Lung (tissue), 16 donors: ENCODE results near the gene CENATAC. TPM values are rescaled to one million over a fixed set of nuclear protein-coding genes. Genes with fewer than 3 reads are reported as not detected.
"Not testable (repeated sequence)": the region's sequence is repeated elsewhere in the genome, so short reads cannot be mapped to it uniquely, and the experiment has no call there.

Experiments used
- ATAC-seq: fragments of 200-7000 bp; cut with Tn5 transposase; one replicate; pipeline ENCODE4 v1.9.1; 2020; ENCODE audit warnings: moderate number of reproducible peaks; ENCODE audit not compliant: insufficient read depth, low FRiP score
- DNase-seq, 3 donors: peaks; one replicate each; pipeline ENCODE4 v3.0.0-alpha.2; 2013 to 2017
- H3K27ac ChIP-seq, 2 donors: one replicate each; pipeline ENCODE4 v1.5.1; 2013; ENCODE audit warnings: mild to moderate bottlenecking in 2 of 2, moderate library complexity in 2 of 2, control low read depth in 1 of 2, inconsistent platforms in 1 of 2, low read depth in 1 of 2, low read length in 1 of 2
- H3K27me3 ChIP-seq, 3 donors: one replicate each; pipeline ENCODE4 v1.5.1; 2013; ENCODE audit warnings: low read length in 2 of 3; ENCODE audit not compliant: control insufficient read depth in 3 of 3, insufficient read depth in 3 of 3
- H3K36me3 ChIP-seq, 4 donors: one replicate each; pipeline ENCODE4 v1.5.1; 2013; ENCODE audit warnings: low read length in 4 of 4, mild to moderate bottlenecking in 1 of 4, moderate library complexity in 1 of 4; ENCODE audit not compliant: control insufficient read depth in 4 of 4, insufficient read depth in 4 of 4
- H3K4me1 ChIP-seq, 5 donors: one replicate each; pipeline ENCODE4 v1.5.1; 2013; ENCODE audit warnings: low read length in 5 of 5, mild to moderate bottlenecking in 2 of 5, moderate library complexity in 1 of 5; ENCODE audit not compliant: control insufficient read depth in 5 of 5, insufficient read depth in 5 of 5
- H3K4me3 ChIP-seq: one replicate; pipeline ENCODE4 v1.5.1; 2013; ENCODE audit warnings: mild to moderate bottlenecking, control low read depth, moderate library complexity
- H3K9ac ChIP-seq, 2 donors: one replicate each; pipeline ENCODE4 v1.5.1; 2013; ENCODE audit warnings: low read length in 2 of 2, control low read depth in 1 of 2; ENCODE audit not compliant: insufficient read depth in 1 of 2
- H3K9me3 ChIP-seq, 4 donors: one replicate each; pipeline ENCODE4 v1.5.1; 2013; ENCODE audit warnings: low read length in 3 of 4, mild to moderate bottlenecking in 1 of 4, moderate library complexity in 1 of 4; ENCODE audit not compliant: control insufficient read depth in 4 of 4, insufficient read depth in 3 of 4
- WGBS, 2 donors: extraction: QIAGEN DNeasy Blood & Tissue Kit; methylation state at CpG; one replicate each; pipeline ENCODE4 v1.1.7; 2013; 5-methylcytosine and 5-hydroxymethylcytosine counted together
- long read RNA-seq, 5 donors: transcript quantifications; one replicate each; lab custom pipeline, GENCODE V29; 2026
- polyA plus RNA-seq, 2 donors: library from polyadenylated mRNA; stranded (reverse); fragments of 200-250 nt; gene quantifications; one replicate each; pipeline ENCODE4 v1.2.1, GENCODE V29; 2013
- total RNA-seq, 2 donors: library from RNA; depleted of rRNA in 1 of 2; stranded (reverse); fragments of >200 nt in 1 of 2; gene quantifications; one replicate each; pipeline ENCODE4 v1.2.1, GENCODE V29; 2014 to 2021
- TF ChIP-seq, protein P1 (sequence below): IDR thresholded peaks from 2 replicates; pipeline ENCODE4 v1.5.1; 2012; ENCODE audit warnings: mild to moderate bottlenecking; ENCODE audit errors: control extremely low read depth, extremely low read depth
- donor health status: control.
- donor health status: control.
- donor health status: Bipolar disorder and iron deficiency.
- donor health status: healthy.
- donor health status: DM: yes; HTN: yes; CAD: no.

CENATAC gene
- total RNA-seq, result 10 to 100 TPM; 47.1 to 59.9 TPM
- 10 to 100 TPM; 12.3 to 97.5 TPM for polyA plus RNA-seq
- long read RNA-seq, donor 1, partial matches to known transcripts, result 5,639 of 5,884 reads
- long read RNA-seq, donor 1, other reads (novel, unspliced or antisense), result 244 of 5,884 reads
- long read RNA-seq, donor 2, partial matches to known transcripts, result 3,518 of 3,662 reads
- long read RNA-seq, donor 2, other reads (novel, unspliced or antisense), result 142 of 3,662 reads
- long read RNA-seq, donor 3, partial matches to known transcripts, result 3,861 of 4,029 reads
- long read RNA-seq, donor 3, other reads (novel, unspliced or antisense), result 167 of 4,029 reads
- long read RNA-seq, donor 4, partial matches to known transcripts, result 3,016 of 3,141 reads
- long read RNA-seq, donor 4, other reads (novel, unspliced or antisense), result 124 of 3,141 reads
- long read RNA-seq, donor 5, partial matches to known transcripts, result 669 of 6,598 reads
- long read RNA-seq, donor 5, other reads (novel, unspliced or antisense), result 5,926 of 6,598 reads

DNA sequence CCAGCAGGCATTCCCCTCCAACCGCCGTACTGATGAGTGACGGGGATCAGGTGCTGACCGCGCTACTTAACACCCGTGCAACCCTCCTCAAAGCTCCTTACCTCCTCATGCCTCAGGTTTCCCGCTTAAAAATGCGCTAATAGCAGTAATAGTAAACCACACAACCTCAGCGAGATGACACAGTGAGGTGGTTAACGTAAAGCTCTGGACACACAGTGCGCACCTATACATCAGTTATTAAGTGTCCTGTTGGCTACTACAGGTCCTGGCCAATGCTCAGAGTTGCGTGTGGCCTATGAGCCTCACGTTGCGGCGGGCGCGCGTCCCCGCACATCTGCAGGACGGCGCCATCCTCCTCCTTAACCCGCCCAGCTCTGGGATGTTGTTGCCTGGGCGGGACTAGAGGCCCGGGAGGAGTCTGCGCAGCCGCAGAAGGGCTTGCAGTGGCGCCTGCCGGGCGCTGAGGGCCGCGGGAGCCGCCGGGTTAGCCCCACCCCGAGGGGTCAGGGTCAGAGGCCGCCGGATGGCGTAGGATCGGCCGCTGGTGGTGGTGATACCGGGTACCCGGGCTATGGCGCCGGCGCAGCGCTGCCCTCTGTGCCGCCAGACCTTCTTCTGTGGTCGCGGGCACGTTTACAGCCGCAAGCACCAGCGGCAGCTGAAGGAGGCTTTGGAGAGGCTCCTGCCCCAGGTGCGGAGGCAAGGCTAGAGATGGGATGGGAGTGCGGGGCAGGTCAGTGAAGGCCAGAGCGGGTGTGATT, at the start of gene CENATAC:
Gene CENATAC, plus strand, starts transcription at position 512 of the 761 bp plus-strand sequence. Its CDS starts 60 bp downstream, at position 572.
- TF ChIP-seq, protein P1, sequence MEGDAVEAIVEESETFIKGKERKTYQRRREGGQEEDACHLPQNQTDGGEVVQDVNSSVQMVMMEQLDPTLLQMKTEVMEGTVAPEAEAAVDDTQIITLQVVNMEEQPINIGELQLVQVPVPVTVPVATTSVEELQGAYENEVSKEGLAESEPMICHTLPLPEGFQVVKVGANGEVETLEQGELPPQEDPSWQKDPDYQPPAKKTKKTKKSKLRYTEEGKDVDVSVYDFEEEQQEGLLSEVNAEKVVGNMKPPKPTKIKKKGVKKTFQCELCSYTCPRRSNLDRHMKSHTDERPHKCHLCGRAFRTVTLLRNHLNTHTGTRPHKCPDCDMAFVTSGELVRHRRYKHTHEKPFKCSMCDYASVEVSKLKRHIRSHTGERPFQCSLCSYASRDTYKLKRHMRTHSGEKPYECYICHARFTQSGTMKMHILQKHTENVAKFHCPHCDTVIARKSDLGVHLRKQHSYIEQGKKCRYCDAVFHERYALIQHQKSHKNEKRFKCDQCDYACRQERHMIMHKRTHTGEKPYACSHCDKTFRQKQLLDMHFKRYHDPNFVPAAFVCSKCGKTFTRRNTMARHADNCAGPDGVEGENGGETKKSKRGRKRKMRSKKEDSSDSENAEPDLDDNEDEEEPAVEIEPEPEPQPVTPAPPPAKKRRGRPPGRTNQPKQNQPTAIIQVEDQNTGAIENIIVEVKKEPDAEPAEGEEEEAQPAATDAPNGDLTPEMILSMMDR, result no peak
- Histone ChIP-seq H3K27ac (peak within 1 kb of the TSS; percentile 69 to 95), H3K27me3 (no peaks in the 10 kb centered on the region), H3K9ac (peak within 1 kb of the TSS; percentile 16 to 46), H3K4me3 (peak within 1 kb of the TSS; percentile 94), H3K9me3 (no peaks in the 10 kb centered on the region), H3K36me3 (peaks cover 5 to 11% (median 10%) of the 10 kb centered on the region in 4 donors), H3K4me1 (peaks cover 0 to 20% (median 5%) of the 10 kb centered on the region in 5 donors)
- peak; percentile 93 to 95 (median 94) for DNase-seq
- 0 to 1% methylated on average over 54 of the region's 54 CpGs for WGBS, 2 donors
- ATAC-seq, result peak; percentile 97

DNA sequence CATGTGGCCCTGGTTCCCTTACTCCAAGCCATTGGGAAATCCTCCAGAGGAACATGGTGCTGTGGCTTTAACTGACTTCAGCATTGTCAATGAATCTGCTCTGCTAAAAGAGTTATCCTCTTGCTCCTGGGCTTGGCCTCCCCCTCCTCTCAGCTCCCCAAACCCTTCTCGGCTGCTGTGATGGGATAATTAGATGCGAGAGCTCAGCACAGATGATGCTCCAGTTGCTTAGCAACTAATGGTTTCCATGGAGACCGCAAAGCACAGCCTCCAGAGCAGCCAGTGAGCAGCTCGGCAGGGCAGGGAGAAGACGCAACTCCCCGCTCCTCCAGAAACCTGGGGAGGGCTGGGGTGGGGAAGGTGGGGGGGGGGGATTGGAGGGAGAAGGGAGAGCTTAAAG, 44.7 kb upstream of the CENATAC start:
- TF ChIP-seq, protein P1, result no peak
- Histone ChIP-seq H3K27ac (no peak overlapping the region), H3K4me3 (no peak overlapping the region), H3K9me3 (no peaks in the 10 kb centered on the region), H3K4me1 (no peaks in the 10 kb centered on the region), H3K27me3 (peaks cover 0 to 12% (median 1%) of the 10 kb centered on the region in 3 donors), H3K36me3 (no peaks in the 10 kb centered on the region), H3K9ac (no peak overlapping the region)
- no peak for ATAC-seq
- DNase-seq, result peak; percentile 19 to 32 (median 20)
- 58 to 73% methylated on average over 6 of the region's 6 CpGs for WGBS, 2 donors

GRCh38 chr11:118953976-118954375, 44.0 kb upstream of the CENATAC start:
- 82 to 85% methylated on average over 6 of the region's 6 CpGs for WGBS, 2 donors
- not testable (repeated sequence) for DNase-seq, H3K9me3 ChIP-seq, H3K36me3 ChIP-seq, H3K4me1 ChIP-seq, H3K9ac ChIP-seq, ATAC-seq, H3K27ac ChIP-seq, H3K4me3 ChIP-seq
- H3K27me3 ChIP-seq, result peaks cover 0 to 12% (median 0%) of the 10 kb centered on the region in 3 donors
